SK-N-SH (cell line): ENCODE results near the gene USP8. TPM values are rescaled to one million over a fixed set of nuclear protein-coding genes. Genes with fewer than 3 reads are reported as not detected.
A peak's percentile ranks its signal among the peaks of the same experiment; 100 is the strongest.

ENCODE experiments used
- CTCF ChIA-PET: fragments of 300-600, 350-600 bp; formaldehyde crosslinking; extraction: SDS; loops from one replicate; lab custom pipeline; 2021; lab: Yijun Ruan, JAX
- POLR2A ChIA-PET: fragments of 350-600 bp; sonication (Branson Sonifier 250); formaldehyde crosslinking; extraction: SDS; loops from one replicate; lab custom pipeline; 2020; ENCODE audit warnings: antibody characterized with exemption, inconsistent platforms; lab: Yijun Ruan, JAX
- DNase-seq: peaks from one replicate; pipeline ENCODE4 v3.0.0; 2012
- H2AFZ ChIP-seq: fragments of 200-600 bp; sonication (generic); 2 replicates; pipeline ENCODE4 v1.8.1; 2016; ENCODE audit warnings: antibody characterized with exemption, mild to moderate bottlenecking, low read depth
- H3F3A ChIP-seq: fragments of 200-600 bp; sonication (generic); replicated peaks from 2 replicates; pipeline ENCODE3; 2016; ENCODE audit warnings: antibody characterized with exemption, mild to moderate bottlenecking; ENCODE audit not compliant: insufficient read depth
- H3K27ac ChIP-seq, 2 experiments: fragments of 200-500 bp in 1 of 2; fragments of 200-600 bp in 1 of 2; sonication (Bioruptor generic) in 1 of 2; sonication (generic), shearing (Covaris generic) in 1 of 2; 2 replicates each; pipeline versions ENCODE4 v1.5.1 to v1.6.1; 2014 to 2016; ENCODE audit warnings: low read depth in 2 of 2, inconsistent platforms in 1 of 2, low read length in 1 of 2, mild to moderate bottlenecking in 1 of 2, mixed read lengths in 1 of 2
- H3K27me3 ChIP-seq: fragments of 200-600 bp; sonication (generic), shearing (Covaris generic); 2 replicates; pipeline ENCODE4 v1.6.1; 2016; ENCODE audit warnings: mixed run types; ENCODE audit not compliant: insufficient read depth
- H3K36me3 ChIP-seq, 2 experiments: fragments of 200-500 bp in 1 of 2; fragments of 200-600 bp in 1 of 2; sonication (Bioruptor generic) in 1 of 2; sonication (generic) in 1 of 2; replicated peaks in 1 of 2; 2 replicates each; pipeline versions ENCODE3 to v1.5.1; 2014 to 2016; ENCODE audit warnings: low read length in 1 of 2, mild to moderate bottlenecking in 1 of 2; ENCODE audit not compliant: insufficient read depth in 2 of 2, control insufficient read depth in 1 of 2
- H3K4me1 ChIP-seq, 2 experiments: fragments of 200-500 bp in 1 of 2; fragments of 200-600 bp in 1 of 2; sonication (Bioruptor generic) in 1 of 2; sonication (generic), shearing (Covaris generic) in 1 of 2; 2 replicates each; pipeline versions ENCODE4 v1.5.1 to v1.6.1; 2014 to 2016; ENCODE audit warnings: low read depth in 1 of 2, low read length in 1 of 2, mixed run types in 1 of 2; ENCODE audit not compliant: insufficient read depth in 2 of 2, control insufficient read depth in 1 of 2
- H3K4me2 ChIP-seq: fragments of 200-600 bp; sonication (generic), shearing (Covaris generic); 2 replicates; pipeline ENCODE4 v1.6.1; 2017; ENCODE audit warnings: mixed run types
- H3K4me3 ChIP-seq, 2 experiments: fragments of 200-500 bp in 1 of 2; fragments of 200-600 bp in 1 of 2; sonication (Bioruptor generic) in 1 of 2; sonication (generic), shearing (Covaris generic) in 1 of 2; 2 replicates each; pipeline versions ENCODE4 v1.5.1 to v1.8.1; 2014 to 2016; ENCODE audit warnings: low read depth in 2 of 2, inconsistent platforms in 1 of 2, low read length in 1 of 2, mild to moderate bottlenecking in 1 of 2, mixed read lengths in 1 of 2, moderate library complexity in 1 of 2
- H3K79me2 ChIP-seq: fragments of 200-600 bp; sonication (generic); 2 replicates; pipeline ENCODE4 v1.8.1; 2017; ENCODE audit warnings: mild to moderate bottlenecking; ENCODE audit not compliant: insufficient read depth
- H3K9ac ChIP-seq: fragments of 200-600 bp; sonication (generic); 2 replicates; pipeline ENCODE4 v1.6.1; 2017; ENCODE audit warnings: mixed run types
- H3K9me2 ChIP-seq: fragments of 200-600 bp; sonication (generic); 2 replicates; pipeline ENCODE4 v1.6.1; 2017; ENCODE audit warnings: mixed run types
- H3K9me3 ChIP-seq: fragments of 200-600 bp; sonication (generic); 2 replicates; pipeline ENCODE4 v1.6.1; 2017; ENCODE audit warnings: mixed run types, mild to moderate bottlenecking, moderate library complexity
- H4K20me1 ChIP-seq: fragments of 200-600 bp; sonication (generic); 2 replicates; pipeline ENCODE4 v1.6.1; 2017; ENCODE audit warnings: mild to moderate bottlenecking, mixed run types; ENCODE audit not compliant: insufficient read depth
- CHD2 ChIP-seq: fragments of 150-350 bp; IDR thresholded peaks from 2 replicates; pipeline ENCODE4 v1.6.1; 2018; ENCODE audit warnings: low read length; ENCODE audit not compliant: partially characterized antibody
- CTCF ChIP-seq: fragments of 200-600 bp; sonication (generic); IDR thresholded peaks from 2 replicates; pipeline ENCODE4 v1.6.1; 2017; ENCODE audit warnings: antibody characterized with exemption, mild to moderate bottlenecking, moderate library complexity
- ELF1 ChIP-seq: IDR thresholded peaks from 2 replicates; pipeline ENCODE4 v1.4.0; 2012
- EP300 ChIP-seq, 2 experiments: IDR thresholded peaks; 2 replicates each; pipeline versions ENCODE4 v1.4.0 to v1.6.1; 2012; ENCODE audit warnings: borderline replicate concordance in 1 of 2, low read depth in 1 of 2, low read length in 1 of 2
- EZH2phosphoT487 ChIP-seq: fragments of 200-600 bp; sonication (generic); IDR thresholded peaks from 2 replicates; pipeline ENCODE4 v1.6.1; 2017; ENCODE audit warnings: low read depth, mixed run types, mild to moderate bottlenecking, antibody characterized with exemption, moderate library complexity, borderline replicate concordance
- GABPA ChIP-seq: IDR thresholded peaks from 2 replicates; pipeline ENCODE4 v1.4.0; 2012; ENCODE audit warnings: low read depth, mild to moderate bottlenecking
- MAX ChIP-seq: IDR thresholded peaks from 2 replicates; pipeline ENCODE4 v1.4.0; 2012; ENCODE audit warnings: low read depth
- RAD21 ChIP-seq: IDR thresholded peaks from 2 replicates; pipeline ENCODE4 v1.6.1; 2012; ENCODE audit warnings: mild to moderate bottlenecking, low read length
- RFX5 ChIP-seq: IDR thresholded peaks from 2 replicates; pipeline ENCODE4 v1.6.1; 2012; ENCODE audit warnings: mild to moderate bottlenecking, improper control_type of control experiment, low read length
- SIN3A ChIP-seq: IDR thresholded peaks from 2 replicates; pipeline ENCODE4 v1.6.1; 2012; ENCODE audit warnings: low read depth, mild to moderate bottlenecking, low read length, moderate library complexity, borderline replicate concordance
- TCF12 ChIP-seq: IDR thresholded peaks from 2 replicates; pipeline ENCODE4 v1.4.0; 2012
- USF2 ChIP-seq: fragments of 150-350 bp; IDR thresholded peaks from 2 replicates; pipeline ENCODE4 v1.6.1; 2017; ENCODE audit warnings: antibody characterized with exemption, low read length, low read depth, borderline replicate concordance
- ZBTB33 ChIP-seq: IDR thresholded peaks from 2 replicates; pipeline ENCODE4 v1.4.0; 2012; ENCODE audit warnings: low read depth, borderline replicate concordance
- WGBS: methylation state at CpG from one replicate; pipeline ENCODE4 v1.1.6; 2017; ENCODE audit warnings: low lambda C conversion rate; 5-methylcytosine and 5-hydroxymethylcytosine counted together
- polyA plus RNA-seq, 3 experiments: library from polyadenylated mRNA; depleted of rRNA; stranded (reverse); fragments of >200 nt; gene quantifications; 2 replicates each; pipeline ENCODE4 v1.2.3, GENCODE V29; 2012

Gene USP8
- polyA plus RNA-seq, 1 of the 3 experiments (the other 2 are of a cell fraction), result 23.4 TPM

- POLR2A ChIA-PET, result interaction anchor here (0.6 to 0.9 kb wide), 2 partner anchors 9 to 14 kb away, joined by 3 read pairs; partner anchors contain the start of gene USP8
Measured at GRCh38 chr15:50415752-50416404, 8.3 kb upstream of the USP8 start.

More at GRCh38 chr15:50415752-50416404, 8.3 kb upstream of the USP8 start:
- no peaks in the 10 kb centered on the region; the same call in 1 of the 2 replicates for H3K27me3 ChIP-seq
- H3K9ac ChIP-seq, result no peak overlapping the region
- 90% methylated on average over 3 of the region's 3 CpGs for WGBS
- H3K4me1 ChIP-seq, result no peaks in the 10 kb centered on the region; a peak in 1 of 4 replicates
- no peak for DNase-seq
- no peaks in the 10 kb centered on the region for H3K36me3 ChIP-seq
- no peak for TF ChIP-seq CHD2
- TF ChIP-seq MAX, result no peak
- no peak for TF ChIP-seq ZBTB33
- TF ChIP-seq ELF1, result no peak
- no peak for TF ChIP-seq EZH2phosphoT487
- TF ChIP-seq EP300 (IDR thresholded peaks at IDR 0.05; ENCODE audit: borderline replicate concordance in 1 of 2, low read depth in 1 of 2, low read length in 1 of 2), result no peak
- TF ChIP-seq USF2, result no peak
- no peak for TF ChIP-seq GABPA
- no peak for TF ChIP-seq RAD21
- TF ChIP-seq TCF12, result no peak
- no peak for TF ChIP-seq RFX5
- no peak for TF ChIP-seq CTCF
- no peak for TF ChIP-seq SIN3A
- 0 out of 2 replicates have a peak overlapping the region, but pooled peaks have one; percentile 3 for H2AFZ ChIP-seq
- H3K4me3 ChIP-seq, result no peak overlapping the region
- no peak overlapping the region for H3K4me2 ChIP-seq
- H4K20me1 ChIP-seq, result no peaks in the 10 kb centered on the region
- no peaks in the 10 kb centered on the region for H3K9me2 ChIP-seq
- CTCF ChIA-PET, result no interaction called here
- no peaks in the 10 kb centered on the region for H3F3A ChIP-seq
- no peak overlapping the region for H3K27ac ChIP-seq
- no peaks in the 10 kb centered on the region for H3K79me2 ChIP-seq
- no peaks in the 10 kb centered on the region for H3K9me3 ChIP-seq
